GM21367 (cell line): ENCODE measurements around the gene AP3M1.

Experiments used
- ATAC-seq: cut with Tn5 transposase; IDR thresholded peaks from one replicate; pipeline ENCODE4 v1.9.1; 2021; ENCODE audit not compliant: unreplicated experiment

AP3M1 gene

GRCh38 chr10:74117738-74118137 lies 32.9 kb downstream of the AP3M1 start:
- no peak for ATAC-seq

GRCh38 chr10:74114041-74114448 lies 36.6 kb downstream of the AP3M1 start:
- no peak for ATAC-seq

- no peak for ATAC-seq
These were observed 37.1 kb downstream of the AP3M1 start for GRCh38 chr10:74113546-74113945.

- ATAC-seq, result no peak
These were observed 38.8 kb downstream of the AP3M1 start for GRCh38 chr10:74111799-74112198.

GRCh38 chr10:74110120-74110519 lies 40.5 kb downstream of the AP3M1 start:
- no peak for ATAC-seq

- ATAC-seq, result no peak
These were observed 41.2 kb downstream of the AP3M1 start for GRCh38 chr10:74109452-74109851.

GRCh38 chr10:74107391-74107790 lies 43.2 kb downstream of the AP3M1 start:
- ATAC-seq, result no peak

GRCh38 chr10:74104996-74105395 lies 45.6 kb downstream of the AP3M1 start:
- no peak for ATAC-seq

GRCh38 chr10:74104480-74104879 lies 46.1 kb downstream of the AP3M1 start:
- no peak for ATAC-seq

- no peak for ATAC-seq
These were observed 46.9 kb downstream of the AP3M1 start for GRCh38 chr10:74103560-74104258.

- ATAC-seq, result no peak
These were observed 50.8 kb downstream of the AP3M1 start for GRCh38 chr10:74099836-74100235.

- no peak for ATAC-seq
These were observed 51.2 kb downstream of the AP3M1 start for GRCh38 chr10:74099420-74099819.

GRCh38 chr10:74097776-74098175 lies 52.9 kb downstream of the AP3M1 start:
- ATAC-seq, result no peak

GRCh38 chr10:74096777-74097176 lies 53.9 kb downstream of the AP3M1 start:
- ATAC-seq, result peak; percentile 86

GRCh38 chr10:74094231-74094630 lies 56.4 kb downstream of the AP3M1 start:
- ATAC-seq, result no peak

GRCh38 chr10:74093530-74094164 lies 57.0 kb downstream of the AP3M1 start:
- ATAC-seq, result no peak

- ATAC-seq, result no peak
These were observed 58.3 kb downstream of the AP3M1 start for GRCh38 chr10:74092372-74092771.

GRCh38 chr10:74088722-74089121 lies 61.9 kb downstream of the AP3M1 start:
- no peak for ATAC-seq

- no peak for ATAC-seq
These were observed 64.3 kb downstream of the AP3M1 start for GRCh38 chr10:74086317-74086716.

GRCh38 chr10:74084955-74085354 lies 65.7 kb downstream of the AP3M1 start:
- ATAC-seq, result peak; percentile 77

GRCh38 chr10:74083304-74083703 lies 67.3 kb downstream of the AP3M1 start:
- no peak for ATAC-seq

GRCh38 chr10:74081941-74082718 lies 68.5 kb downstream of the AP3M1 start:
- no peak for ATAC-seq
